Calu3 (cell line): ENCODE data around the gene INSYN2B. TPM values are rescaled to one million over a fixed set of nuclear protein-coding genes. Genes with fewer than 3 reads are reported as not detected.

Experiments
- BruUV-seq: library from RNA; stranded (reverse); fragments of 400-500 nt; replicated peaks from 2 replicates; lab custom pipeline; 2021; lab: Mats Ljungman, UMichigan
- CTCF ChIA-PET: fragments of 300-600 bp; sonication (Branson Sonifier 250); formaldehyde crosslinking; loops from one replicate; lab custom pipeline; 2022; ENCODE audit warnings: antibody characterized with exemption; lab: Charles Lee
- DNase-seq: peaks from one replicate; pipeline ENCODE4 v3.0.0; 2022
- H3K27ac Mint-ChIP-seq: one replicate; pipeline ENCODE4 v1.8.0; 2022; ENCODE audit warnings: mixed read lengths; ENCODE audit not compliant: unreplicated experiment
- H3K27me3 Mint-ChIP-seq: one replicate; pipeline ENCODE4 v1.8.0; 2022; ENCODE audit warnings: mixed read lengths; ENCODE audit not compliant: unreplicated experiment
- H3K36me3 Mint-ChIP-seq: one replicate; pipeline ENCODE4 v1.8.0; 2022; ENCODE audit warnings: mild to moderate bottlenecking, moderate library complexity, mixed read lengths; ENCODE audit not compliant: insufficient read depth, unreplicated experiment
- H3K4me1 Mint-ChIP-seq: one replicate; pipeline ENCODE4 v1.8.0; 2022; ENCODE audit warnings: mild to moderate bottlenecking, low read depth, mixed read lengths; ENCODE audit not compliant: unreplicated experiment
- H3K4me3 Mint-ChIP-seq: one replicate; pipeline ENCODE4 v1.8.0; 2022; ENCODE audit warnings: mild to moderate bottlenecking, low read depth, moderate library complexity, mixed read lengths; ENCODE audit not compliant: unreplicated experiment
- H3K9me3 Mint-ChIP-seq: one replicate; pipeline ENCODE4 v1.8.0; 2022; ENCODE audit warnings: low read depth, mixed read lengths; ENCODE audit not compliant: unreplicated experiment
- intact Hi-C: fragments of 100-400 bp; cut with micrococcal nuclease; formaldehyde crosslinking; loops from one replicate; pipeline ENCODE4 v1.10.0; 2022; ENCODE audit not compliant: unreplicated experiment
- total RNA-seq: library from RNA; stranded (reverse); gene quantifications from 2 replicates; pipeline ENCODE4 v1.2.3, GENCODE V29; 2022
- TF ChIP-seq, protein P1 (sequence below): fragments of 200-600 bp; IDR thresholded peaks from one replicate; pipeline ENCODE4 v1.8.0; 2022; ENCODE audit warnings: antibody characterized with exemption; ENCODE audit not compliant: unreplicated experiment

INSYN2B gene
- total RNA-seq, 1 experiment from 2014 or later = not detected

DNA sequence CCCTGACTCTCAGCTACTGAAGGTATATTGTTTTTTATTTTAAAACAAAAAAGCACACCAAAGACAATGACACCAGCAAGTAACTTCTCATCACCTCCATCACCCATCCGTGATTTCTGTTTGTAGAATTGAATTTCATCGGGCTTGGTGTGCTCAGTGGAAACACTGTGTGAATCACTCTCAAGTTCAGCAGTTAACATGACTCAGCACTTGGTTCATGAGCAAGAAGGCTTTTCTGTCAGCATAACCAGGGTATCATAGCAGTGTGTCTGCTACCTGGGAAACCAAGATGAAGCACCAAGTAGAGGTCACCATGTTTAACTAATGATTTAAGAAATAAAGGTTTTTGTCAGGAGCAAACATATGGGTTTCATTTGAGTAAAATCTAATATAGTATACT lies 123.7 kb downstream of the INSYN2B start:
- H3K27ac Mint-ChIP-seq = no peak overlapping the region
- H3K27me3 Mint-ChIP-seq = peaks cover 53% of the 10 kb centered on the region
- peaks cover 2% of the 10 kb centered on the region for H3K9me3 Mint-ChIP-seq
- CTCF ChIA-PET = no interaction called here
- H3K4me3 Mint-ChIP-seq = no peak overlapping the region
- BruUV-seq = no TSS peak
- DNase-seq = no peak
- TF ChIP-seq, protein P1, sequence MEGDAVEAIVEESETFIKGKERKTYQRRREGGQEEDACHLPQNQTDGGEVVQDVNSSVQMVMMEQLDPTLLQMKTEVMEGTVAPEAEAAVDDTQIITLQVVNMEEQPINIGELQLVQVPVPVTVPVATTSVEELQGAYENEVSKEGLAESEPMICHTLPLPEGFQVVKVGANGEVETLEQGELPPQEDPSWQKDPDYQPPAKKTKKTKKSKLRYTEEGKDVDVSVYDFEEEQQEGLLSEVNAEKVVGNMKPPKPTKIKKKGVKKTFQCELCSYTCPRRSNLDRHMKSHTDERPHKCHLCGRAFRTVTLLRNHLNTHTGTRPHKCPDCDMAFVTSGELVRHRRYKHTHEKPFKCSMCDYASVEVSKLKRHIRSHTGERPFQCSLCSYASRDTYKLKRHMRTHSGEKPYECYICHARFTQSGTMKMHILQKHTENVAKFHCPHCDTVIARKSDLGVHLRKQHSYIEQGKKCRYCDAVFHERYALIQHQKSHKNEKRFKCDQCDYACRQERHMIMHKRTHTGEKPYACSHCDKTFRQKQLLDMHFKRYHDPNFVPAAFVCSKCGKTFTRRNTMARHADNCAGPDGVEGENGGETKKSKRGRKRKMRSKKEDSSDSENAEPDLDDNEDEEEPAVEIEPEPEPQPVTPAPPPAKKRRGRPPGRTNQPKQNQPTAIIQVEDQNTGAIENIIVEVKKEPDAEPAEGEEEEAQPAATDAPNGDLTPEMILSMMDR = no peak
- no peaks in the 10 kb centered on the region for H3K36me3 Mint-ChIP-seq
- no peaks in the 10 kb centered on the region for H3K4me1 Mint-ChIP-seq
- intact Hi-C loops = no loop called here

DNA sequence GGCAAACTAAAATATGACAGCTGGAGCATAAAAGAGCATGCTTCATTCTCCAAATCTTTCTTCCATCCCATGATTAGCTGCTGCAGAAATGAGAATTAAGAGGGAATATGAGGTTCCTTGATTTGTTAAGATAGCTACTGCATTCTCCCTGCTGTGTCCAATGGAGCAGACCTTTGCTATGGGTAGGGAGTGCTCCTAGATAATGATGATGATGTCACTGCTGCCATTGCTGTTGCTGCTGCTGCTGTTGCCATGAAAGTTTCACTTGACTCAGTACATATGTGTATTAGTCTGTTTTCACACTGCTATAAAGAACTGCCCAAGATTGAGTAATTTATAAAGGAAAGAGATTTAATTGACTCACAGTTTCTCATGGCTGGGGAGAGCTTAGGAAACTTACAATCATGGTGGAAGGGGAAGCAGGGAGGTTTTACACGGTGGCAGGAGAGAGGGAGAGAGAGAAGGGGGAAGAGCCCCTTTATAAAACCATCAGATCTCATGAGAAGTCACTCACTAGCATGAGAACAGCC lies 128.9 kb downstream of the INSYN2B start:
- Mint-ChIP-seq H3K36me3 (no peaks in the 10 kb centered on the region), H3K4me3 (no peak overlapping the region), H3K4me1 (no peaks in the 10 kb centered on the region), H3K9me3 (peaks cover 7% of the 10 kb centered on the region), H3K27ac (no peak overlapping the region), H3K27me3 (peaks cover 38% of the 10 kb centered on the region)
- TF ChIP-seq, protein P1 = no peak
- BruUV-seq = no TSS peak
- intact Hi-C loops = no loop called here
- no peak for DNase-seq
- CTCF ChIA-PET = no interaction called here

DNA sequence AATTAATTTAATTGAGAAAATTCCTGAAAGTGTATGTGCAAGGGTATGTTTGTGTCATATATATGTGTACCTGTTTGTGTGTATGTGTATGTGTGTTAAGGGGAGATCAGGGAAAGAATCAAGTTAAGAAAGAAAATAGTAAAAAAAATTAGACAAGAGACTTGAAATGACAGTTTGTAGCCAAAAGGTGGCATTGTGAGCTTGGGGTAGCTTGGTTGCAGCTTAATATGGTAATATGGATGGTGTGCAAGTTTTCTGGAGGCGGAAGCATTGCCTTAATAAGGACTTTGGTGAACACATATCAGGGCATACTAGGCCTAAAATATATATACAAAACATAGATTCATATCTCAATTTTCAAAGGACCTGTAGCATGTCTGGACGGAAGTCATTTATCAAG lies 129.9 kb downstream of the INSYN2B start:
- TF ChIP-seq, protein P1 = no peak
- no TSS peak for BruUV-seq
- no peak overlapping the region for H3K4me3 Mint-ChIP-seq
- H3K27ac Mint-ChIP-seq = no peak overlapping the region
- intact Hi-C loops = no loop called here
- CTCF ChIA-PET = interaction anchor here (0.6 kb wide), 1 partner anchor 109 kb away, joined by 3 read pairs; no protein-coding TSS in a partner anchor
- peaks cover 34% of the 10 kb centered on the region for H3K27me3 Mint-ChIP-seq
- no peaks in the 10 kb centered on the region for H3K36me3 Mint-ChIP-seq
- no peak for DNase-seq
- H3K9me3 Mint-ChIP-seq = peaks cover 7% of the 10 kb centered on the region
- H3K4me1 Mint-ChIP-seq = no peaks in the 10 kb centered on the region

DNA sequence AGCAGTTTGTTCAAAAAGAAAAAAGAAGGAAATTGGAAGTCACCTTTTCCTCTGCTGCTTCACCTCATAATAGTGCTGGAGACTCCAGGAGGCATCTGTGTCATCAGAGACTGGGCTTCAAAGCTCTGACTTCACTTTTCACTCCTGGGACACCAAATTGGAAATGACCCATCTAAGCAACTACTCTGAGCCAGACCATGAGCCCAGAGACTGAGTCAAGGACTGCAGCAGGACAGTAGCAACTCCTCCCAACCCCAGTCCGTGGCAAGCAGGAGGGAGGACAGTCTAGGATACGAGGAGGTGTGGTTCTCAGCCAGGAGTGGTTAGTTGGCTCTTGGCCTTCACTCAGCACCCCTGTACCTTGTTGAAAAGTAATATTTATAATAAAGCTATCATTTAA lies 131.5 kb downstream of the INSYN2B start:
- H3K27me3 Mint-ChIP-seq = peaks cover 41% of the 10 kb centered on the region
- no peak overlapping the region for H3K4me3 Mint-ChIP-seq
- TF ChIP-seq, protein P1 = no peak
- no peak overlapping the region for H3K27ac Mint-ChIP-seq
- no peaks in the 10 kb centered on the region for H3K4me1 Mint-ChIP-seq
- no TSS peak for BruUV-seq
- H3K9me3 Mint-ChIP-seq = peaks cover 7% of the 10 kb centered on the region
- intact Hi-C loops = no loop called here
- H3K36me3 Mint-ChIP-seq = no peaks in the 10 kb centered on the region
- DNase-seq = no peak
- CTCF ChIA-PET = no interaction called here
